Measurements from ENCODE around the gene PARP16.

The PARP16 gene

DNA sequence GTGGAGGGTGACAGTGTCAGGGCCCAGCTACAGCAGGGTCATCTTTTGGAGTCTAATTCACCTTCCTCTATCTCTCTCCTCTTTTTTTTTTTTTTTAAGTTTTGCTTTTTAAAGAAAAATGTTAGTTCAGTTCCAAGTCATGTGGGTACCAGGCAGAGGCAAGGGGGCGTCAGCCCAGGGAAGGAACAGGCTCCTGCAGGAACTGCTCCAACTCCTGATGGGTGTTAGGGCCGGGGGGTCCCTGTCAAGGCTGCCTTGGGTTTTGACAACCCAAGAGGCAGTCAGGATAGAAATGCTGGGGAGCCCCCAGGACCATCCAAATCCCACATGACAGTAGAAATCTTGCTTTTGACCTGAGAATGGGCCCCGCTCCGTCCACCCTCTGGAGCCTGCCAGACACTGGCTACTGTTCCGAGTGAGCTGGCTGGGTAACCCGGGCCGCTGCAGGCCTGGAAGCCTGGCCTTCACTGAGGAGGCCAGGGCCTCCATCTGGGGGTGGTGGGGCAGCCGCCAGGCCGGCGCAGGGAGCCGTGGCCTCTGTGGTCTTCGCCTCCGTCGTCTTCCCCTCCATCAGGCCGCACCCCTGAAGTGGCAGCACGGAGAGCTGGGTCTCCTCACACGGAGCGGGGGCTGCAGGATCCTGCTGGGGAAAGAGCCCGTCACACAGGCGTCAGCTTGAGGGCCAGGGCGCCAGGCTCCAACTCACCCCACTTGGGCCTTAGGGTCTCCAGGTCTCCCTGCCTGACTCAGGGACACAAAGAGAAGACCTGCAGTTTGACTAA is 42.0 kb upstream of the PARP16 start:
- Mint-ChIP-seq H3K27ac (ENCODE audit: low read depth) (no peak overlapping the region), H3K4me1 (no peaks in the 10 kb centered on the region), H3K9me3 (no peaks in the 10 kb centered on the region), H3K27me3 (peaks cover 38% of the 10 kb centered on the region), H3K36me3 (ENCODE audit: insufficient read depth) (no peaks in the 10 kb centered on the region), H3K4me3 (no peak overlapping the region)
- DNase-seq (ENCODE audit: low spot score in 2 of 2) (no peak), ATAC-seq (replicated peaks; ENCODE audit: extremely low read depth, poor library complexity, severe bottlenecking) (no peak)

DNA sequence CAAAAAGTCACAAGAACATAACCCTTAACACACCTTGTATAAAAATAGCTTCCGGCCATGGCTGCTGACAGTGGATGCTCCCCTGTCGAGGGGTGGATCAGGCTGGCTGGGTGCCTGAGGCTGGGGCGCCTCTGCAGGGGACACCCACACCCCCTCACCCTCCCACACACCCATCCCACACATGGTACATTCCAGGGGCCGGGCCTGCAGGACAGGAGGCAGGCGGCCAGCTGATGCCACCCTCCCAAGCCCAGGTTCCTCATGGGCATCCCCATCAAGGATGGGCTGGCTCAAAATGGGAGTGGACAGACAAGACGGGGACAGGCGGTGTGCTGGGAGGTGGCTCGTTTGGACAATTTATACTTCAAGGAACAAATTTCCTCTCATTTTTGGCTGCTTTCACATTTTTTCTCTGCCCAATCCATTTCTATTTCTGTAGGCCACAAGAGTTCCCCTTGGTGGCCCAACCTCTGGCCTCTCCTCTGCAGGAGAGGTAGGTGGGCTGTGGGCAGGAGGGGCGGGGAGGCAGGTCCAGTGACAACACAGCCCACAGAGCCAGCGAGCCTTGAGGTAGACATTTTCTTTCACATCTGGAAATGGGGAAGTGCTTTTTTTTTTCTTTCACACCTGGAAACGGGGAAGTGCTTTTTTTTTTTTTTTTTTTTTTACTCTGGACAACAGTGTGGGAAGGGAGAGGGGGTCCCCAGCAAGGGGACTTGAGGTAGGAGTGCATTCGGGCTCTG is 41.1 kb upstream of the PARP16 start:
- ATAC-seq (replicated peaks; ENCODE audit: extremely low read depth, poor library complexity, severe bottlenecking) (no peak), DNase-seq (ENCODE audit: low spot score in 2 of 2) (no peak)
- no peaks in the 10 kb centered on the region for H3K4me1 Mint-ChIP-seq
- H3K27ac Mint-ChIP-seq (ENCODE audit: low read depth), result no peak overlapping the region
- H3K36me3 Mint-ChIP-seq (ENCODE audit: insufficient read depth), result no peaks in the 10 kb centered on the region
- H3K4me3 Mint-ChIP-seq, result no peak overlapping the region
- H3K27me3 Mint-ChIP-seq, result peaks cover 36% of the 10 kb centered on the region
- no peaks in the 10 kb centered on the region for H3K9me3 Mint-ChIP-seq

DNA sequence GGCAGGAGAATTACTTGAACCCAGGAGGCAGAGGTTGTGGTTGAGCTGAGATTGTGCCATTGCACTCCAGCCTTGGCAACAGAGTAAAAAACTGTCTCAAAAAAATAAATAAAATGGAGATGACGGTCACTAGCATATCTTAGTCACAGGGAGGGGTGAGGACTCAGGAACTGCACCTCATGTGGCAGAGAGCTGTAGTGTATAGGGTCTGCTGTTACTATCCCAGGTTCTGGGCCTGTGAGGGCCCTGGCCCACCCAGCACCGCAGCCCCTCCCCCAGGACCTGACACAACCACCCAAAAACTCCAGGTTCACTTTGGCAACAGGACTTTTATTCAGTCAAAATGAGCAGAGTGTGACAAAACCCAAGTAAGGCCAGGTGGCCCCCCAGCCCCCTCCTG is 40.1 kb upstream of the PARP16 start:
- Mint-ChIP-seq H3K27ac (ENCODE audit: low read depth) (no peak overlapping the region), H3K36me3 (ENCODE audit: insufficient read depth) (no peaks in the 10 kb centered on the region), H3K27me3 (peaks cover 42% of the 10 kb centered on the region), H3K4me1 (no peaks in the 10 kb centered on the region), H3K4me3 (no peak overlapping the region), H3K9me3 (no peaks in the 10 kb centered on the region)
- ATAC-seq (replicated peaks; ENCODE audit: extremely low read depth, poor library complexity, severe bottlenecking) (no peak), DNase-seq (ENCODE audit: low spot score in 2 of 2) (no peak)

DNA sequence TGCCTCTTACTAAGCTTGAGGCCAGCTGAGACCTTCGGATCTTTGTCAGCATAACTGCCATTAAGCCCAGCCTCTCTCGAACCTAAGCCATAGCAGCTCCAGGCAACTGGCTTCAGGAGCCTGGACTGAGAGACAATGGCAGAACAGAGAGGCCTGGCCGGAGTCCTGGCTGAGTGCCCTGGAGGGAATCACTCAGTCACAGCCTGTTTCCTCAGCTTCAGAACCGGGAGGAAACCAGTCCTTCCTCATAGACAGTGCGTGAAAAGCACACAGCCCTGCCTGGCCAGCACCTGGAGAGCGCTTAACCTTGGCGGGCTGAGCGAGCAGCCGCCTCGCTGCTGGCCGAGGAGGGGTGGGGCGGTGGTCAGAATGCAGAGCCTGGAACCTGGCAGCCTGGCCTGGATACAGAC is 39.4 kb upstream of the PARP16 start:
- Mint-ChIP-seq H3K9me3 (no peaks in the 10 kb centered on the region), H3K27ac (ENCODE audit: low read depth) (no peak overlapping the region), H3K4me1 (no peaks in the 10 kb centered on the region), H3K36me3 (ENCODE audit: insufficient read depth) (no peaks in the 10 kb centered on the region), H3K4me3 (no peak overlapping the region), H3K27me3 (peaks cover 41% of the 10 kb centered on the region)
- no peak for DNase-seq (ENCODE audit: low spot score in 2 of 2)
- ATAC-seq (replicated peaks; ENCODE audit: extremely low read depth, poor library complexity, severe bottlenecking), result no peak

DNA sequence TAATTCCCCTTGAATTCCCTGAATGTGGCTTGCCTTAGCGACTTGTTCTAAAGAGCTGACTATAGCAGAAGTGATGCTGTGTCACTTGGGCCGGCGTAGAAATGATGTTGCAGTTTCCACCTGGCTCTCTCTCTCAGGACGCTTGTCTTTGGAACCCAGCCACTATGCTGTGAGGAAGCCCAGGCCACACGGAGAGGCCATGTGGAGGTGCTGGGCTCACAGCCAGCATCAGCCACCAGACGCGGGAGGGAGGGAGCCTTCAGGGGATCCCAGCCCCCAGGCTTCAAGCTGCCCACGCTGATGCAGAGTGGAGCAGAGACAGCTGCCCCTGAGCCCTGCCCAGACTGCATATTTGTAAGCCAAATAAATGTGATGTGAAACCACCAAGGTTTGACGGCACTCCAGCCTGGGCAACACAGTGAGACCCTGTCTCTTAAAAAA is 36.4 kb upstream of the PARP16 start:
- H3K9me3 Mint-ChIP-seq, result no peaks in the 10 kb centered on the region
- H3K27me3 Mint-ChIP-seq, result peaks cover 26% of the 10 kb centered on the region
- no peaks in the 10 kb centered on the region for H3K36me3 Mint-ChIP-seq (ENCODE audit: insufficient read depth)
- ATAC-seq (replicated peaks; ENCODE audit: extremely low read depth, poor library complexity, severe bottlenecking) (no peak), DNase-seq (ENCODE audit: low spot score in 2 of 2) (no peak)
- peaks cover 5% of the 10 kb centered on the region for H3K4me1 Mint-ChIP-seq
- no peak overlapping the region for H3K4me3 Mint-ChIP-seq
- no peak overlapping the region for H3K27ac Mint-ChIP-seq (ENCODE audit: low read depth)

DNA sequence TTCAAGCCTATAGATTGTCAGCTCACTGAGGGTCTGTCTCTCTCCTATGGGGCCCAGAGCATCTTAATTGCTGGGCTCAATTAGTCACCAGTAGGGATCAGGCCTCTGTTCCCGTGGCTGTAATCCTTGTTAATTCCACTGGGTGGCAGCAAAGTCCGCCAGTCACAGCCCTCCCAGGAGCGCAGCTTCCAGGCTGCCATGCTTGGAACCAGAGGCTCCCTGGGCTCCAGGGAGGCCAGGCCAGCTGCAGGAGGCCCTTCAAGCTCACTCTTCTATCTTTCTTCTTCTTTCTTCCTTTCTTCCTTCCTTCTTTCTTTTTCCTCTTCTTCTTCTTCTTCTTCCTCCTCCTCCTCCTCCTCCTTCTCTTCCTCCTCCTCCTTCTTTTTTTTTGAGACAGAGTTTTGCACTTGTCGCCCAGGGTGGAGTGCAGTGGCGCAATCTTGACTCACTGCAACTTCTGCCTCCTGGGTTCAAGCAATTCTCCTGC is 32.2 kb upstream of the PARP16 start:
- DNase-seq (ENCODE audit: low spot score in 2 of 2), result peak; percentile 63 to 76
- H3K4me3 Mint-ChIP-seq, result no peak overlapping the region
- no peaks in the 10 kb centered on the region for H3K9me3 Mint-ChIP-seq
- H3K36me3 Mint-ChIP-seq (ENCODE audit: insufficient read depth), result no peaks in the 10 kb centered on the region
- H3K27ac Mint-ChIP-seq (ENCODE audit: low read depth), result no peak overlapping the region
- H3K27me3 Mint-ChIP-seq, result peaks cover 27% of the 10 kb centered on the region
- ATAC-seq (replicated peaks; ENCODE audit: extremely low read depth, poor library complexity, severe bottlenecking), result peak; percentile 99
- H3K4me1 Mint-ChIP-seq, result peaks cover 5% of the 10 kb centered on the region

DNA sequence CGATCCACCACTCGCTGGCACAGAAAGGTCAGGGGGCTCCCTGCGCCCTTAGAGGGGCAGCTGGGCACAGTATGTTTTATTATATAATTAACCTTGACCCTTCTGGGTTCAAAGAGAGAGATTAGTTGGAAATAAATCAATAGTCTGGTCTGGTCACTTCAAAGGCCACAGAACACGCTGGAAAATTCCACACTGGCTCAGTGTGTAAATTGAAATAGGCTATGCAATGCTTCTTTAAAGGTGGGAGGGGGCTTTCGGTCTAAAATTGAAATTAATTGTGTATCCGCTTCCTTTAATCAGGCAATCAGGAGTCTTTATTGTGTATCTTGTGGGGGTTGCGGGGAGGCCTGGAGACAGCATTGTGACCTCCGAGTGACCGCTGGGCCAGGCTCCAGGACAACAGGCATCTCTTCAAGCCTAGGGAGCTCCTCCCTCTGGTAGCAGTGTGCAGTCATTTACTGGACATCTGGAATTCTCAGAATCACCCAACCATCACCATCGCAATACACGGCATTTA is 25.8 kb upstream of the PARP16 start:
- Mint-ChIP-seq H3K9me3 (no peaks in the 10 kb centered on the region), H3K27ac (ENCODE audit: low read depth) (no peak overlapping the region), H3K4me1 (no peaks in the 10 kb centered on the region), H3K4me3 (no peak overlapping the region), H3K36me3 (ENCODE audit: insufficient read depth) (no peaks in the 10 kb centered on the region), H3K27me3 (peaks cover 9% of the 10 kb centered on the region)
- no peak for DNase-seq (ENCODE audit: low spot score in 2 of 2)
- ATAC-seq (replicated peaks; ENCODE audit: extremely low read depth, poor library complexity, severe bottlenecking), result no peak

DNA sequence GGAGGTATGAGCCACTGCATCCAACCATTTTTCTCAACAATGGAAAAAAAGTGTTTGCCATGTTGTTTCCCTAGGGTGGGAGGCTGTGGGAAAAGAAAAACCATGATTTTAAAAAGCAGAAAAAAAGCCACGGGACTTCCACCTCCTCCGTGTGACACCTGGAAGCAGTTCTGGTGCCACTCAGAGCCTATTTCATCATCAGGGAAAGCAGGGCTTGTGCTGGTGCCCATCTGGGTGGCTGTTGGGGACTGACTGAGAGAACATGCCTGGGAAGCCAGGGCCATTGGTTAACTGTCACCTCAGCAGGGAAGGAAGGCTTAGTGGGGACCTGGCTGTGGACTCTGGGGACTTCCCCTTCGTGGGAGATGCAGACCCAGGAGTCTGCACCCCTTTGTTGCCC is 25.1 kb upstream of the PARP16 start:
- Mint-ChIP-seq H3K36me3 (ENCODE audit: insufficient read depth) (no peaks in the 10 kb centered on the region), H3K27me3 (peaks cover 9% of the 10 kb centered on the region), H3K4me1 (no peaks in the 10 kb centered on the region), H3K4me3 (no peak overlapping the region), H3K9me3 (no peaks in the 10 kb centered on the region), H3K27ac (ENCODE audit: low read depth) (no peak overlapping the region)
- DNase-seq (ENCODE audit: low spot score in 2 of 2) (no peak), ATAC-seq (replicated peaks; ENCODE audit: extremely low read depth, poor library complexity, severe bottlenecking) (no peak)

DNA sequence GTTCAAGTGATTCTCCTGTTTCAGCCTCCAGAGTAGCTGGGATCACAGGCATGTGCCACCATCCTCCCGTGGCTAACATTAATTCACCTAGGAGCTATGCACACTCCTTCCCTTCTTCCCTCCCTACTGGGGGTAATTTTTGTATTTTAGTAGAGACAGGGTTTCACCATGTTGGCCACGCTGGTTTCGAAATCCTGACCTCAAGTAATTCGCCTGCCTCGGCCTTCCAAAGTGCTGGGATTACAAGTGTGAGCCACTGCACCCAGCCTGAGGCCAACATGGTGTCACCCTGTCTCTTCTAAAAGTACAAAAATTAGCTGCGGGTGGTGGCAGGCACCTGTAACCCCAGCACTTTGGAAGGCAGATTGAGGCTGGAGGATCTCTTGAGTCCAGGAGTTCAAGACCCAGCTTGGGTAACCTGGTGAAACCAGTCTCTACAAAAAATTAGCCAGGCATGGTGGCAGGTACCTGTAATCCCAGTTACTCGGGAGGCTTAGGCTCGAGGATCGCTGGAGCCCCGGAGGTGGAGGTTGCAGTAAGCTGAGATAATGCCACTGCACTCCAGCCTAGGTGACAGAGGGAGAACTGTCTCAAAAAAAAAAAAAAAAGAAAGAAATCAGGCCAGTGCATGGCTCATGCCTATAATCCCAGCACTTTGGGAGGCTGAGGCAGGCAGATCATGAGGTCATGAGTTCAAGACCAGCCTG is 23.9 kb upstream of the PARP16 start:
- no peak for DNase-seq (ENCODE audit: low spot score in 2 of 2)
- H3K27ac Mint-ChIP-seq (ENCODE audit: low read depth), result no peak overlapping the region
- ATAC-seq (replicated peaks; ENCODE audit: extremely low read depth, poor library complexity, severe bottlenecking), result no peak

DNA sequence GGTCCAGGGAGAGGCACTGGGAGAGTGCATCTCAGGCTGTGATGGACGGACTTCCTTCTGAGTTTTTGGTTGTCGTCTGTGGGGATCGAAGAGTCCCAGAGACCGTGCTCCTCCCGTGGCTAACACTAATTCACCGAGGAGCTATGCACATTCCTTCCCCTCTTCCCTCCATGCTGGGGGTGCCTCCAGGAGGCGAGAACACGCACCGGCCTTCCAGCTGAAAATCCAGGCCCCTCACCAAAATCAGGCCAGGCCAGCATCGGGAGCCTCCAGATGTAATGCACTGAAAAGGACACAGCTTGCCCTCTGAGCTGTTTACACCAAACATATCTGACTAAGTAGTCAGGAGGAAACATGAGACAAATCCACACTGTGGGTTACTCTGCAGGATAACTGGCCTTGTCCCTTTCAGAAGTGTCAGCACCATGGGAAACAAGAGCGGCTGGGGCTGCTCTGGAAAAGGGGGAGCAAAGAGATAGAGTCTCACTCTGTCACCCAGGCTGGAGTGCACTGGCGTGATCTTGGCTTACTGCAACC is 23.3 kb upstream of the PARP16 start:
- H3K36me3 Mint-ChIP-seq (ENCODE audit: insufficient read depth), result peaks cover 3% of the 10 kb centered on the region

More for the DNA sequence above, 23.9 kb upstream of the PARP16 start:
- no peaks in the 10 kb centered on the region for H3K4me1 Mint-ChIP-seq
- H3K27me3 Mint-ChIP-seq, result peaks cover 7% of the 10 kb centered on the region
- H3K4me3 Mint-ChIP-seq, result no peak overlapping the region
- no peaks in the 10 kb centered on the region for H3K36me3 Mint-ChIP-seq (ENCODE audit: insufficient read depth)
- H3K9me3 Mint-ChIP-seq, result no peaks in the 10 kb centered on the region

DNA sequence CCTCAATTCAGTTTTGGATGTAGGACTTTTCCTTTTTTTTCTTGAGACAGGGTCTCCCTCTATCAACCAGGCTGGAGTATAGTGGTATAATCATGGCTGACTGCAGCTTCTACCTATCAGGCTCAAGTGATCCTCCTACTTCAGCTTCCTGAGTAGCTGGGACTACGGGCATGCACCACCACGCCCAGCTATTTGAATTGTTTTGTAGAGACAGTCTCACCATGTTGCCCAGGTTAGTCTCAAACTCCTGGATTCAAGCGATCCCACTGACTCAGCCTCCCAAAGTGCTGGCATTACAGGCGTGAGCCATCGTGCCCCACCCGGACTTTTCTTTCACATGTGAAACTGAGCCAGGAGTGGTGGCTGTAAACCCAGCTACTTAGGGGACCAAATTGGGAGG is 21.3 kb upstream of the PARP16 start:
- DNase-seq (ENCODE audit: low spot score in 2 of 2) (no peak), ATAC-seq (replicated peaks; ENCODE audit: extremely low read depth, poor library complexity, severe bottlenecking) (no peak)
- Mint-ChIP-seq H3K4me3 (no peak overlapping the region), H3K27ac (ENCODE audit: low read depth) (no peak overlapping the region), H3K4me1 (peaks cover 19% of the 10 kb centered on the region), H3K36me3 (ENCODE audit: insufficient read depth) (peaks cover 19% of the 10 kb centered on the region), H3K27me3 (no peaks in the 10 kb centered on the region), H3K9me3 (no peaks in the 10 kb centered on the region)

More for the DNA sequence above, 23.3 kb upstream of the PARP16 start:
- H3K9me3 Mint-ChIP-seq, result no peaks in the 10 kb centered on the region
- H3K27me3 Mint-ChIP-seq, result peaks cover under 1% of the 10 kb centered on the region
- peaks cover 2% of the 10 kb centered on the region for H3K4me1 Mint-ChIP-seq
- ATAC-seq (replicated peaks; ENCODE audit: extremely low read depth, poor library complexity, severe bottlenecking) (no peak), DNase-seq (ENCODE audit: low spot score in 2 of 2) (no peak)
- no peak overlapping the region for H3K4me3 Mint-ChIP-seq
- H3K27ac Mint-ChIP-seq (ENCODE audit: low read depth), result no peak overlapping the region

DNA sequence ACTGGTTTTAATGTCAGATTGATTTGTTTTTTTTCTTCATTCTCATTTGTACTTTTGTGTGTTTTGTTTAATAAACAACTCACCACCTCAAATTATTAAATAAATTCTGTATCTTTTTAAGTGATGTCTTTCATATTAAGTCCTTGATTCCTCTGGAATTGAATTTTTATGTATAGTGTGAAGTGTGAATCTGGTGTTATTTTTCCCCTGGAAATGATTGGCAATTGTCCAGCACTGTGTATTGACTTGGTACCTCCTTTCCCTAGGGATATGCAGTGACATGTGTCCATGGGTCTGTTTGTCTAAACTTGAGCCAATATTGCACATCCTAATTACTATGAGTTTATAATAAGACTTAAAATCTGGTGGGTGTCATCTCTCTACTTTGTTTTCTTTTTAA is 19.9 kb upstream of the PARP16 start:
- DNase-seq (ENCODE audit: low spot score in 2 of 2), result no peak
- no peaks in the 10 kb centered on the region for H3K27me3 Mint-ChIP-seq
- peaks cover 22% of the 10 kb centered on the region for H3K36me3 Mint-ChIP-seq (ENCODE audit: insufficient read depth)
- H3K4me1 Mint-ChIP-seq, result peaks cover 19% of the 10 kb centered on the region
- peak overlapping the region; percentile 25 for H3K4me3 Mint-ChIP-seq
- no peaks in the 10 kb centered on the region for H3K9me3 Mint-ChIP-seq
- H3K27ac Mint-ChIP-seq (ENCODE audit: low read depth), result peak overlapping the region; percentile 72
- no peak for ATAC-seq (replicated peaks; ENCODE audit: extremely low read depth, poor library complexity, severe bottlenecking)

Data from central memory CD8-positive, alpha-beta T cell (primary cell).